ENCODE results near the gene SIL1.

GRCh38 chr5:139052975-139053374 is 145.2 kb downstream of the SIL1 start:
- no peak for TF ChIP-seq POLR2A (IDR thresholded peaks at IDR 0.05)
- TF ChIP-seq CTCF (IDR thresholded peaks at IDR 0.05), result no peak

All from gastroesophageal sphincter (tissue), 3 donors.